NT2/D1 (cell line): ENCODE measurements around the gene CCR5.

Source experiments
- SUZ12 ChIP-seq: IDR thresholded peaks from 2 replicates; pipeline ENCODE4 v1.6.1; 2011; ENCODE audit not compliant: insufficient read length, insufficient read depth; ENCODE audit errors: extremely low read depth
- YY1 ChIP-seq: IDR thresholded peaks from 2 replicates; pipeline ENCODE4 v1.6.1; 2011; ENCODE audit not compliant: insufficient read length, insufficient read depth
- ZNF274 ChIP-seq: IDR thresholded peaks from 2 replicates; pipeline ENCODE4 v1.6.1; 2011; ENCODE audit warnings: mild to moderate bottlenecking, low read depth, low read length

DNA sequence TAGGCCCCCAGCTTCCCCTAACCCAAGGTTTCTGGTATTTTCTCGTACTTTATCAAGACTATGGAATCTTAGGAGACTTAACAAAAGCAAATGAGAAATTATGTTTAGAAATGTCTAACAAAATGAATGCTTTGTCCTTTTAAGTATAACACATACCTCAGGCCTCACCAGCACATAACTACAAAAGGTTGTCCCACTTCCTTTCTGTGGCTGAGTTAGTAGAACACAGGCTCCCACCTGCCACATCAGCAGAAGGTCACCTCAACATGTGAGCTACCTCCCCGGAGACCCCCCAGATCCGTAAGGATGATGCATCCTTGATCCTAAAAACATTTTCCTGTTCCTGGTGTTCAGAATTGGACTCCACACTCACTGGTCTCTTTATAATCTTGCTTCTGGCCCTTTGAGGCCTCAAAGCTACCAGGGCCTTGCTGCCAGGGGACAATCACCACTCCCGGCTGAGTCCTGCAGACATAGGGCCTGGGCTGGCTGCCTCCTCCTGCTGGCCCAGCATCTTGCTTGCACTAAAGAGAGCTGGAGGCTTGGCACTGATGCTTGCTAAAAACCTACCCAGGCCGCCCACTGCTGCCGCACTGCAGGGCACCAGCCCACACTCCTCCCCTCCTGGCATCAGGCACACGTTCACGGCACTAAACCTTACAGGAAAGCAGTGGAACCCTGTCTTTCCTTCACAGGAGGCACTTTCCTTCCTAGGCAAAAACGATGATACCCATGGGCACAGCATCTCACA is 39.2 kb downstream of the CCR5 start:
- no peak for TF ChIP-seq ZNF274
- no peak for TF ChIP-seq YY1
- no peak for TF ChIP-seq SUZ12
